ENCODE measurements around the gene DAP3. TPM values are rescaled to one million over a fixed set of nuclear protein-coding genes. Genes with fewer than 3 reads are reported as not detected.

Gene DAP3
- total and polyA plus RNA-seq, 2 of the 13 experiments (the other 11 are each of a cell fraction or from before 2014, with no cell fraction given), result 129 to 133 TPM

DNA sequence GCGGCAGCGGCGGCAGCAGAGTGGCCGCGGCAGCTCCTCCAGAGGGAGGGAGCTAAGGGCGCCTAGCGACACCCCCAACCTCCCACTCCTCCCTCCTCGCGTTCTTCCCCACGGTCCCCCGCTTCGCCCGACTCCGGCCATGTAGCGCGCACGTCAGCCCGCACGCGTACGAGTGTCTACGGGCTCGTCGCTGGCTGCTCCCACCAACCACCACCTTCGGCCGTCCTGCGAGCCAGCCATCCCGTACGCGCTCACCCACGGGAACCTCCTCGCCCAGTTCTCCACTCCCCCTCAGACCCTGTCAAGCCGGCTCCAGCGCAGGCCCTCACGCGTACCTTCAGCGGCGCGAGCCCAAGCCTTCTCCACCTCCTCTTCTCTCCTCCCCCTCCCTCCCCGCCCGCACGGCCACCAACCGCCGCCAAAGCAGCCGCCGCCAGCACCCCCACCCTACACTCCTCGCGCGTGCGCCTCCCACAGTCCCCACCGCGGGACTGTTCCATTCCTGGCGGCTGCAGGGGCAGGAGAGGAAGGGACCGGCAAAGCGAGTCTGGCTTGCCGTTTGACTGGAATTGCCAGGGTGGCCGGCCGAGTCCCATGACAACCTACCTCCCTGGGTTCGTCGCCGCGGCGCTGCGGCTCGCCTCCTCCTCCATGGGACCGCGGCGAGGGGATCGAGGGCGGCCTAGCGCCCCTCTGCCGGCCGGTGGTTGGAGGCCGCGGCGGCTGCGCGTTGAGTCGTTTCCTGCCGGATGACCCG lies 389 bp upstream of the DAP3 start, which contains the start of gene YY1AP1 (continued):
- TF ChIP-seq, protein P1, sequence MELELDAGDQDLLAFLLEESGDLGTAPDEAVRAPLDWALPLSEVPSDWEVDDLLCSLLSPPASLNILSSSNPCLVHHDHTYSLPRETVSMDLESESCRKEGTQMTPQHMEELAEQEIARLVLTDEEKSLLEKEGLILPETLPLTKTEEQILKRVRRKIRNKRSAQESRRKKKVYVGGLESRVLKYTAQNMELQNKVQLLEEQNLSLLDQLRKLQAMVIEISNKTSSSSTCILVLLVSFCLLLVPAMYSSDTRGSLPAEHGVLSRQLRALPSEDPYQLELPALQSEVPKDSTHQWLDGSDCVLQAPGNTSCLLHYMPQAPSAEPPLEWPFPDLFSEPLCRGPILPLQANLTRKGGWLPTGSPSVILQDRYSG (CRISPR knock-in tag; IDR thresholded peaks at IDR 0.05), result no peak
- TF ChIP-seq, protein P2, sequence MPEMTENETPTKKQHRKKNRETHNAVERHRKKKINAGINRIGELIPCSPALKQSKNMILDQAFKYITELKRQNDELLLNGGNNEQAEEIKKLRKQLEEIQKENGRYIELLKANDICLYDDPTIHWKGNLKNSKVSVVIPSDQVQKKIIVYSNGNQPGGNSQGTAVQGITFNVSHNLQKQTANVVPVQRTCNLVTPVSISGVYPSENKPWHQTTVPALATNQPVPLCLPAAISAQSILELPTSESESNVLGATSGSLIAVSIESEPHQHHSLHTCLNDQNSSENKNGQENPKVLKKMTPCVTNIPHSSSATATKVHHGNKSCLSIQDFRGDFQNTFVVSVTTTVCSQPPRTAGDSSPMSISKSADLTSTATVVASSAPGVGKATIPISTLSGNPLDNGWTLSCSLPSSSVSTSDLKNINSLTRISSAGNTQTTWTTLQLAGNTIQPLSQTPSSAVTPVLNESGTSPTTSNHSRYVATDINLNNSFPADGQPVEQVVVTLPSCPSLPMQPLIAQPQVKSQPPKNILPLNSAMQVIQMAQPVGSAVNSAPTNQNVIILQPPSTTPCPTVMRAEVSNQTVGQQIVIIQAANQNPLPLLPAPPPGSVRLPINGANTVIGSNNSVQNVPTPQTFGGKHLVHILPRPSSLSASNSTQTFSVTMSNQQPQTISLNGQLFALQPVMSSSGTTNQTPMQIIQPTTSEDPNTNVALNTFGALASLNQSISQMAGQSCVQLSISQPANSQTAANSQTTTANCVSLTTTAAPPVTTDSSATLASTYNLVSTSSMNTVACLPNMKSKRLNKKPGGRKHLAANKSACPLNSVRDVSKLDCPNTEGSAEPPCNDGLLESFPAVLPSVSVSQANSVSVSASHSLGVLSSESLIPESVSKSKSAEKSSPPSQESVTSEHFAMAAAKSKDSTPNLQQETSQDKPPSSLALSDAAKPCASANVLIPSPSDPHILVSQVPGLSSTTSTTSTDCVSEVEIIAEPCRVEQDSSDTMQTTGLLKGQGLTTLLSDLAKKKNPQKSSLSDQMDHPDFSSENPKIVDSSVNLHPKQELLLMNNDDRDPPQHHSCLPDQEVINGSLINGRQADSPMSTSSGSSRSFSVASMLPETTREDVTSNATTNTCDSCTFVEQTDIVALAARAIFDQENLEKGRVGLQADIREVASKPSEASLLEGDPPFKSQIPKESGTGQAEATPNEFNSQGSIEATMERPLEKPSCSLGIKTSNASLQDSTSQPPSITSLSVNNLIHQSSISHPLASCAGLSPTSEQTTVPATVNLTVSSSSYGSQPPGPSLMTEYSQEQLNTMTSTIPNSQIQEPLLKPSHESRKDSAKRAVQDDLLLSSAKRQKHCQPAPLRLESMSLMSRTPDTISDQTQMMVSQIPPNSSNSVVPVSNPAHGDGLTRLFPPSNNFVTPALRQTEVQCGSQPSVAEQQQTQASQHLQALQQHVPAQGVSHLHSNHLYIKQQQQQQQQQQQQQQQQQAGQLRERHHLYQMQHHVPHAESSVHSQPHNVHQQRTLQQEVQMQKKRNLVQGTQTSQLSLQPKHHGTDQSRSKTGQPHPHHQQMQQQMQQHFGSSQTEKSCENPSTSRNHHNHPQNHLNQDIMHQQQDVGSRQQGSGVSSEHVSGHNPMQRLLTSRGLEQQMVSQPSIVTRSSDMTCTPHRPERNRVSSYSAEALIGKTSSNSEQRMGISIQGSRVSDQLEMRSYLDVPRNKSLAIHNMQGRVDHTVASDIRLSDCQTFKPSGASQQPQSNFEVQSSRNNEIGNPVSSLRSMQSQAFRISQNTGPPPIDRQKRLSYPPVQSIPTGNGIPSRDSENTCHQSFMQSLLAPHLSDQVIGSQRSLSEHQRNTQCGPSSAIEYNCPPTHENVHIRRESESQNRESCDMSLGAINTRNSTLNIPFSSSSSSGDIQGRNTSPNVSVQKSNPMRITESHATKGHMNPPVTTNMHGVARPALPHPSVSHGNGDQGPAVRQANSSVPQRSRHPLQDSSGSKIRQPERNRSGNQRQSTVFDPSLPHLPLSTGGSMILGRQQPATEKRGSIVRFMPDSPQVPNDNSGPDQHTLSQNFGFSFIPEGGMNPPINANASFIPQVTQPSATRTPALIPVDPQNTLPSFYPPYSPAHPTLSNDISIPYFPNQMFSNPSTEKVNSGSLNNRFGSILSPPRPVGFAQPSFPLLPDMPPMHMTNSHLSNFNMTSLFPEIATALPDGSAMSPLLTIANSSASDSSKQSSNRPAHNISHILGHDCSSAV (CRISPR knock-in tag; IDR thresholded peaks at IDR 0.05; ENCODE audit: borderline replicate concordance), result no peak
- TF ChIP-seq, protein P3, sequence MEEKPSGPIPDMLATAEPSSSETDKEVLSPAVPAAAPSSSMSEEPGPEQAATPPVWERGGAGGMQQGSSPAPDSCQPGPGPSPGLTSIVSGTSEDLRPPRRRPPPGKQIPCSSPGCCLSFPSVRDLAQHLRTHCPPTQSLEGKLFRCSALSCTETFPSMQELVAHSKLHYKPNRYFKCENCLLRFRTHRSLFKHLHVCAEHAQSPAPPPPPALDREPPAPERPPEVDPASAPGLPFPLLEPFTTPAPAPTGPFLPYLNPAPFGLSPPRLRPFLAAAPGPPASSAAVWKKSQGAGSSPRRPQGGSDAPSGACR (CRISPR knock-in tag; IDR thresholded peaks at IDR 0.05), result peak; percentile 93; the same call in 1 of the 2 replicates
- TF ChIP-seq FLYWCH1 (CRISPR knock-in tag; IDR thresholded peaks at IDR 0.05) (no peak), SMC3 (IDR thresholded peaks at IDR 0.05; ENCODE audit: low read length) (no peak), ETV6 (CRISPR knock-in tag; conservative IDR thresholded peaks at IDR 0.05) (no peak), MYC (CRISPR knock-in tag; IDR thresholded peaks at IDR 0.05; ENCODE audit: borderline replicate concordance) (peak; percentile 54; the same call in 1 of the 2 replicates), ZNF782 (CRISPR knock-in tag; IDR thresholded peaks at IDR 0.05; ENCODE audit: borderline replicate concordance) (no peak), ZFP62 (CRISPR knock-in tag; IDR thresholded peaks at IDR 0.05) (no peak), ZNF180 (CRISPR knock-in tag; IDR thresholded peaks at IDR 0.05; ENCODE audit: borderline replicate concordance, low read depth) (no peak), ZBTB21 (CRISPR knock-in tag; IDR thresholded peaks at IDR 0.05) (no peak), MYNN (CRISPR knock-in tag; IDR thresholded peaks at IDR 0.05; ENCODE audit: low read depth) (no peak), HDAC6 (IDR thresholded peaks at IDR 0.05; ENCODE audit: low read depth, low read length) (no peak), ARHGAP35 (CRISPR knock-in tag; IDR thresholded peaks at IDR 0.05; ENCODE audit: borderline replicate concordance) (0 out of 2 replicates have a peak, but pooled peaks have one; percentile 11)
- TF ChIP-seq, protein P4, sequence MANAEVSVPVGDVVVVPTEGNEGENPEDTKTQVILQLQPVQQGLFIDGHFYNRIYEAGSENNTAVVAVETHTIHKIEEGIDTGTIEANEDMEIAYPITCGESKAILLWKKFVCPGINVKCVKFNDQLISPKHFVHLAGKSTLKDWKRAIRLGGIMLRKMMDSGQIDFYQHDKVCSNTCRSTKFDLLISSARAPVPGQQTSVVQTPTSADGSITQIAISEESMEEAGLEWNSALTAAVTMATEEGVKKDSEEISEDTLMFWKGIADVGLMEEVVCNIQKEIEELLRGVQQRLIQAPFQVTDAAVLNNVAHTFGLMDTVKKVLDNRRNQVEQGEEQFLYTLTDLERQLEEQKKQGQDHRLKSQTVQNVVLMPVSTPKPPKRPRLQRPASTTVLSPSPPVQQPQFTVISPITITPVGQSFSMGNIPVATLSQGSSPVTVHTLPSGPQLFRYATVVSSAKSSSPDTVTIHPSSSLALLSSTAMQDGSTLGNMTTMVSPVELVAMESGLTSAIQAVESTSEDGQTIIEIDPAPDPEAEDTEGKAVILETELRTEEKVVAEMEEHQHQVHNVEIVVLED (CRISPR knock-in tag; IDR thresholded peaks at IDR 0.05; ENCODE audit: borderline replicate concordance), result peak; percentile 65; the same call in 1 of the 2 replicates
- TF ChIP-seq, protein P5, sequence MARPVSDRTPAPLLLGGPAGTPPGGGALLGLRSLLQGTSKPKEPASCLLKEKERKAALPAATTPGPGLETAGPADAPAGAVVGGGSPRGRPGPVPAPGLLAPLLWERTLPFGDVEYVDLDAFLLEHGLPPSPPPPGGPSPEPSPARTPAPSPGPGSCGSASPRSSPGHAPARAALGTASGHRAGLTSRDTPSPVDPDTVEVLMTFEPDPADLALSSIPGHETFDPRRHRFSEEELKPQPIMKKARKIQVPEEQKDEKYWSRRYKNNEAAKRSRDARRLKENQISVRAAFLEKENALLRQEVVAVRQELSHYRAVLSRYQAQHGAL (CRISPR knock-in tag; IDR thresholded peaks at IDR 0.05; ENCODE audit: not compliant biosample characterization), result no peak
